GM23248 (cell line): Measurements from ENCODE around the gene PATJ.

ENCODE experiments used
- EZH2 ChIP-seq: fragments of 200-600 bp; sonication (generic); IDR thresholded peaks from 2 replicates; pipeline ENCODE4 v1.6.1; 2018; ENCODE audit warnings: antibody characterized with exemption, mild to moderate bottlenecking; ENCODE audit not compliant: insufficient read depth, poor library complexity, severe bottlenecking
- EZH2phosphoT487 ChIP-seq: fragments of 200-600 bp; sonication (generic); IDR thresholded peaks from 2 replicates; pipeline ENCODE4 v1.6.1; 2018; ENCODE audit warnings: antibody characterized with exemption, moderate library complexity, mild to moderate bottlenecking, low read depth; ENCODE audit not compliant: insufficient read depth

- no peak for TF ChIP-seq EZH2
- no peak for TF ChIP-seq EZH2phosphoT487
Measured at GRCh38 chr1:61979729-61980128, 237.4 kb downstream of the PATJ start.
